HG03571 (cell line): ENCODE data around the gene NDC1.
"Not testable (repeated sequence)": the region's sequence is repeated elsewhere in the genome, so short reads cannot be mapped to it uniquely, and the experiment has no call there.

Source experiments
- ATAC-seq: cut with Tn5 transposase; IDR thresholded peaks from one replicate; pipeline ENCODE4 v1.9.1; 2021; ENCODE audit not compliant: unreplicated experiment

Gene NDC1

GRCh38 chr1:53837924-53838653, at the start of gene NDC1:
Gene NDC1 (minus strand): TSS chr1:53838296. CDS start chr1:53838261, 35 bp downstream.
- peak; percentile 84 for ATAC-seq

GRCh38 chr1:53883600-53883999, 45.5 kb upstream of the NDC1 start:
- not testable (repeated sequence) for ATAC-seq

- not testable (repeated sequence) for ATAC-seq
These were observed 43.8 kb upstream of the NDC1 start for GRCh38 chr1:53881853-53882252.

- ATAC-seq = no peak
These were observed 40.5 kb upstream of the NDC1 start for GRCh38 chr1:53878492-53879105.

DNA sequence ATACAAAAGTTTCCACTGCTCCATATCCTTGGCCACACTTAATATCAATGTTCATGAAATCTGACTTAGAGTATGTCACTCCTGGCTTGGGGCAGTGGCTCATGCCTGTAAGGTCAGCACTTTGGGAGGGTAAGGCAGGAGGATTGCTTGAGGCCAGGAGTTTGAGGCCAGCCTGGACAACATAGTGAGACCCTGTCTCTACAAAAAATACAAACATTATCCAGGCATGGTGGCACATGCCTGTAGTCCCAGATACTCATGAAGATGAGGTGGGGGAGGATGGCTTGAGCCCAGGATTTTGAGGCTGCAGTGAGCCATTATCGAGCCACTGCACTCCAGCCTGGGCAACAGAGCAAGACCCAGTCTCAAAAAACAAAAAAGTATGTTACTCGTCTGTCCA, 37.1 kb upstream of the NDC1 start:
- not testable (repeated sequence) for ATAC-seq

DNA sequence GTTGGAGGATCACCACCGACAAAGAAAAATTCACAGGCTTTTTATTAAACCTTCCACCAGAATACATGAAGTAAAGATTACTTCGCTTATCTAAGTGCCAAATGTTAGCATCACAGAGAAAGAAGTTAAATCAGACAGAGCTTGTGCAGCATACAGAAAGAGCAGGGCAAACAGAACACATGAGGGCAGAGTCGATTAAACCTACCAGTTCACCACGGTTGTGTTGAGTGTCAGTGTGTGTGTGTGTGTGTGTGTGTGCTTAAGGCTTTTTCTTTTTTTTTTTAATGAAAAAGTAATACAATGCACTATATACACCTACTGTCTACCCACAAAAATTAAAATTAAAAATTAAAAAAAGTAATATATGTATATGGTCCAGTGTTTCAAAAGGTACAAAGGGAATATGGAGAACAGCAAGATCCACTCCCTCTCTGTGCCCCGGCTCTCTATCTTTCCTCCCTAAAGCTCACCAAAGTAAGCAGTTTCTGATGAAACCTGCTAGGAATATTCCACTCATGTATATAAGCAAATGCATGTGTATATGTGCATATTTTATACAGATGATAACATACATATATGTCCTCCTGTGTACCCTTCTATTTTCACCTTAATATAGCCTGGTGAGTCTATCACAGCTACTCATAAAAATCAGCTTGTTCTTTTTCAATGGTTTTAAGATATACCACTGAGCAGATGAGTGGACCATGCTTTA, 33.8 kb upstream of the NDC1 start:
- no peak for ATAC-seq

GRCh38 chr1:53871221-53871620, 33.1 kb upstream of the NDC1 start:
- no peak for ATAC-seq

DNA sequence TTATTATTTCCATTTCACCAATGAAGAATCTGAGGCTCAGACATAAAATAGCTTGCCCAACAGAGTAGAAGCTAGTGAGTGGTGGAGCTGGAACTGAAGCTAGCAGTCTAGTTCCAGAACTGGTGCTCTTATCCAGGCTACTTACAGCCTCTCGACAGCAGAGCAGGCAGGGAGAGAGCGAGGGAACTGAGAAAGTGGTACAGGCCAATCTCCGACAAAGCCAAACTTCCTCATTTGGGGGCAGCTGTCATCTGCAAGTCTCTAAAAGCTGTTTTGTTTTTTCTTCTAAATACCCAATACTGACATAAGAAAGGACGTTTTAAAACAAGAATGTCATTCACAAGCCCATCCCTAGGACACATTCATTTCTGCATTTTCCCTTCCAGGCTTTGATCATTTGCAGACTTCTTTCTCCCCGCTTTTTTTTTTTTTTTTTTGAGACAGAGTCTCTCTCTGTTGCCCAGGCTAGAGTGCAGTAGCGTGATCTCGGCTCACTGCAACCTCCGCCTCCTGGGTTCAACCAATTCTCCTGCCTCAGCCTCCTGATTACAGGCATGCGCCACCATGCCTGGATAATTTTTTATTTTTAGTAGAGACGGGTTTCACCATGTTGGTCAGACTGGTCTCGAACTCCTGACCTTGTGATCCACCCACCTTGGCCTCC, 31.5 kb upstream of the NDC1 start:
- no peak for ATAC-seq

DNA sequence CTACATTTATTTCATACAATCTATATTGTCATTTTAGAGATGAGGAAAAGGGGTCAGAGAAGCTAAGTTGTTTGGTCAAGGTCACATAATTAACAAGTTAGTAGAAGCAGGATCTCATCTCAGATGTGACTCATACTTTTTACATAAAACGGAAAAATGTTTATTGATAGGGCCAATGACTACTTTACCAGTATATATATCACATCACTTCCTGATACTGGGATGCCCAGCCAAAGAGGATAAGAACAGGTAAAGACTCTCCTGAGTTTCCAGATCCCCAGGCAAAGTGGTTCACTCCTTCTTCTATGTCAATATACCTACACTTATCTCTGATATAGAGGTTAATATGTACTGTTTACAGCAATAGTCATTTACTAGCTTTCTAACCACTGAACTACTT, 30.5 kb upstream of the NDC1 start:
- ATAC-seq = no peak

DNA sequence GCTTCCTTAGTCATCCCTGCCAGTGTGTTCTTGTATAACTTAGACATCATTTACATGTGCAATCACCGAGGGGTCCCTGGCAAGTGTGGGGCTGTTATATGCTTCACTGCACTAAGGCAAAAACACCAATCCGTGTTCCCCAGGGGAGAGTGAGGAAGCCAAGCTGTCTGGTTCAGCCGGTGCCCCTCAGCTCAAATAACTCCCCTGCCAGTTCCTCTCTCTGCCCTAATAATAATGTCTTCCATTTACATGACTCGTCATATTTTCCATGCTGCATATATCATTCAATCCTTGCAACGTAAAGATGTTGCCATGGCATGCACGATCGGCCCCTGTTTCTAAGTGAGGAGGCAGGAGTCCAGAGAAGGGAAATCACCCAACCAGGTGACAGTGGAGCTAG, 24.4 kb upstream of the NDC1 start:
- ATAC-seq = no peak

DNA sequence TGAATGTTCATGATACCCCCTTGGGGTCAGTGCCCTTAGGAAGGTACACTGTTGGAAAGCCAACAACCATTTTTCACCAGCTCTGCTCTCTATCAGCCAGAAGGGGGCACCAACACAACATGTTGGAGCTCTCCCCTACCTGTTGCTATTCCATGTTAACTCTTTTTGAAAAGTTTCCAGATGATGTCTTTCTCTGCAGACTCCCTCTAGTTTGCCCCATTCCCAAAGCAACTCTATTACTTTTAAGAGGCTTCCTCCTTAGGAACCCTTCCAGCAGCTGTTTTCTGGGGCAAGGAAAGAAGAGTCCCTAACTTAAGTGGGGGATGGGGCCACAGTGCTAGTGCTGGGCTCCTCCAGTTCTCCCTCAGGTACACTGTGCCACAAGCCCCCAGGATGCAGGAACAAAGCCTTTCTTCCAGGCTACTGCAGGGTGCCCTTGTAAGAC, 22.9 kb upstream of the NDC1 start:
- no peak for ATAC-seq

DNA sequence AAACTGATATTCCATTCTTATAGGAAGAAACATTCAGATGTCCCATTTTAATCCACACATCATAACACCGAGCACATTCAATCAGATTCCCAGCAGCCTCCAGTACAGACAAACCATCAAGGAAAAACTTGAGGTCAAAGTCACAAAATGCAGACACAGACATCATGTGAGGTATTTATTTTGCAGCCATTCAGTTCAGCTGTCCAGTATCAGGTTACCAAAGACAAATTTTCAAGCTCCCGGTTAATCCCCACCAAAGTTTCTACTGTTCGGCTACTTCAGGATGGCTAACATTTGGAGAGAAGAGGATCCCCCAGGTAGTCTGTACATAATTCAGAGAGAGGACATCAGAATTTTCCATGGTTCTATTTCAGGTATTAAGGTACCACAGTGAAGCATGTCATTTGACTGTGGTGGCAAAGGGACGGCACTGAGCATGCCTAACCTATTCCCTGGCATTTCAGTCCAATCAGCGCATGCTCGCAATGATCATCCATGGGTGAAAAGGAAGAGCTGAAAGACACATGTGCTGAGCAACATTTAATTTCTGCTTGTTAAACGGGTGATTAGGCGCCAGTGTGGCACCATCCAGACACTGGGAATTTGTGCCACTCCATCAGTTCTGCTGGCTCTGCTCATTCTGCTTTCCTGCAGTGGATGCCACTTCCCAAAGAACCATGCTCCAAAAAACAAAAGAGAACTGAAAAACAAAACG, 13.6 kb upstream of the NDC1 start:
- no peak for ATAC-seq

GRCh38 chr1:53850082-53850673, 12.1 kb upstream of the NDC1 start:
- ATAC-seq = no peak

DNA sequence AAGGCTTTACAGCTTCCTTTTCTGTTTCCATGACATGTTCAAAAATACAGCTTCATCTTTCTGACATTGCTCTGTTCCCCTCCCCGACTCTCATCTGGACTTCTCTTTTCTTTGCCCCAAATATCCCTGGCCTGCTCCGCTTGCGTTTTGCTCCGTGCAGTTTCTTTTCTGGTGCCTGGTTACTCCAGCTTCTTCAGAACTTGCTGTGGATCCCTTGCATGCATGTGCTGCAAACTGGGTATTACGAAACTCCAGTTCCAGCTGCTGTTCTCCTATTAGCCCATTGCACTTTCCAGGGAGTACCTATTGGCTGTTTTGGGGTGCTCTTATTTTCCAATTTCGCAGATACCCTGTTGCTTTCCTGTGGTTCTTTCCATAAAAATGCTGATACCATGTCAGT, 9.9 kb upstream of the NDC1 start:
- ATAC-seq = no peak

GRCh38 chr1:53842347-53842746, 4.3 kb upstream of the NDC1 start:
- ATAC-seq = no peak

- no peak for ATAC-seq
These were observed 518 bp upstream of the NDC1 start for GRCh38 chr1:53838654-53838974.

DNA sequence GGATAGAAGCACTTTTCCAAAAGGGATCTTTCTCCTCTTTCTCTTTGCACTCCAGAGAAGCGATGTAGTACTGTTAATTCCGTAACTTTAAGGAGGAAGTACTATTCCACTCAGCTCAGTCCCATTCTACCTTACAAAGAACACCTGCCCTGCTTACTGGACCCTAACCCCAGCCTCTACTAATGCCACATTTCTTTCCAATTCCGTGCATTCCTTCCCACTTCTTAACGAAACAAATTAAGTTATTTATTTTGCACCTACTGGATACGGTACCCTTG, 511 bp downstream of the NDC1 start:
- ATAC-seq = no peak

- no peak for ATAC-seq
These were observed 2.6 kb downstream of the NDC1 start for GRCh38 chr1:53835491-53835890.

DNA sequence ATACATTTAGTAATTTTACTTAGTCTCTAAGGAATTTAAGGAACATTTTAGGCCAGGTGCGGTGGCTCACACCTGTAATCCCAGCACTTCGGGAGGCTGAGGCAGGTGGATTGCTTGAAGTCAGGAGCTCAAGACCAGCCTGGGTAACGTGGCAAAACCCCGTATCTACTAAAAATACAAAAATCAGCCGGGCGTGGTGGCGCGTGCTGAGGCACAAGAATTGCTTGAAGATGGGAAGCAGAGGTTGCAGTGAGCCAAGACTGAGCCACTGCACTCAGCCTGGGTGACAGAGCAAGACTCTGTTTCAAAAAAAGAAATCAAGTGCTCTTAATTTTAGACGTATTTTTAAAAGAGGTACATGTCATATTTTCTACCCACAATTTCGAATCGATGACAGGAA, 3.3 kb downstream of the NDC1 start:
- no peak for ATAC-seq

- no peak for ATAC-seq
These were observed 4.7 kb downstream of the NDC1 start for GRCh38 chr1:53833393-53833792.

DNA sequence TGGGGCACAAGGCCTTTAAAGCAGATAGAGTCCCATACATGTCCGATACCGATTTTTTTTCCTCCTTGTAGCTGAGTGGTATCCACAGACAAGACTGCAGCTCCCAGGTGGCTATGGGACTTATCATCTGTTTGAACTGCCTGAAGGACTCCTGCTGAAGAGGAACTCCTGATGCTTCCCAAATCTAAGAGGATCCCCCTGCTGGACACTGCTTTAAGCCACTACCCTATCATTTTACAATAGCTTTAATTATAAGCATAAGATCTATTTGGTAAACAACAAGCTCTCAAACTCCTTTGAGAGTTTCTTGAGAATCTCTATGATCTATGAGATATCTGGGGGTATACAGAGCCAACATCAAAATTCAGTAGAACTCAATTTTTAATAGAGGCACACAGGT, 11.7 kb downstream of the NDC1 start:
- no peak for ATAC-seq
